ENCODE measurements around the gene ICE1. TPM values are rescaled to one million over a fixed set of nuclear protein-coding genes. Genes with fewer than 3 reads are reported as not detected.
"Not testable (repeated sequence)": the region's sequence is repeated elsewhere in the genome, so short reads cannot be mapped to it uniquely, and the experiment has no call there.

The ICE1 gene
- total and polyA plus RNA-seq, 9 of the 15 experiments (the other 6 are each of a cell fraction or from before 2014, with no cell fraction given) = 4.9 to 47.4 (median 28.2) TPM

GRCh38 chr5:5390121-5390869 is 32.2 kb upstream of the ICE1 start:
- ATAC-seq = peak; percentile 83
- intact Hi-C loops (cut with micrococcal nuclease); H3K9me3 ChIP-seq (replicated peaks; ENCODE audit: control insufficient read depth, insufficient read depth, low read depth, low read length); POLR2A ChIA-PET; H3K9me1 ChIP-seq (ENCODE audit: control insufficient read depth, insufficient read depth, low read length); in situ Hi-C loops (cut with MboI); H3K27ac ChIP-seq (ENCODE audit: extremely low read depth, low read depth, low read length); H3K4me1 ChIP-seq (replicated peaks in 1 of 2; ENCODE audit: control insufficient read depth in 2 of 2, insufficient read depth in 2 of 2, low read length in 2 of 2); BruUV-seq (replicated peaks); H4K20me1 ChIP-seq (replicated peaks; ENCODE audit: control insufficient read depth, insufficient read depth, low read length); H3K4me2 ChIP-seq (ENCODE audit: insufficient read depth, low read length); H3K9ac ChIP-seq (ENCODE audit: insufficient read depth in 1 of 2, low read depth in 2 of 2, low read length in 2 of 2); H3K79me2 ChIP-seq (ENCODE audit: control insufficient read depth, insufficient read depth, low read length); FAIRE-seq; CTCF ChIA-PET (ENCODE audit: low intra/inter-chr PET ratio); H2AFZ ChIP-seq (ENCODE audit: low read depth, low read length); H3K4me3 ChIP-seq; H3K36me3 ChIP-seq (ENCODE audit: control insufficient read depth, insufficient read depth, low read length): not testable (repeated sequence)
- H3K27me3 ChIP-seq (ENCODE audit: control insufficient read depth in 2 of 2, insufficient read depth in 2 of 2, low read length in 2 of 2) = peaks cover 3 to 11% of the 10 kb centered on the region in 2 experiments; a peak in 3 of 5 replicates
- 2% methylated on average over 11 of the region's 12 CpGs for WGBS (ENCODE audit: insufficient coverage, low coverage, missing lambda C conversion rate)
- DNase-seq (ENCODE audit: extremely low read depth in 1 of 4, low spot score in 3 of 4) = peak in 2 of 4 experiments; percentile 19 to 26
- TF ChIP-seq, protein P1, sequence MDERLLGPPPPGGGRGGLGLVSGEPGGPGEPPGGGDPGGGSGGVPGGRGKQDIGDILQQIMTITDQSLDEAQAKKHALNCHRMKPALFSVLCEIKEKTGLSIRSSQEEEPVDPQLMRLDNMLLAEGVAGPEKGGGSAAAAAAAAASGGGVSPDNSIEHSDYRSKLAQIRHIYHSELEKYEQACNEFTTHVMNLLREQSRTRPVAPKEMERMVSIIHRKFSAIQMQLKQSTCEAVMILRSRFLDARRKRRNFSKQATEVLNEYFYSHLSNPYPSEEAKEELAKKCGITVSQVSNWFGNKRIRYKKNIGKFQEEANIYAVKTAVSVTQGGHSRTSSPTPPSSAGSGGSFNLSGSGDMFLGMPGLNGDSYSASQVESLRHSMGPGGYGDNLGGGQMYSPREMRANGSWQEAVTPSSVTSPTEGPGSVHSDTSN (CRISPR knock-in tag; IDR thresholded peaks at IDR 0.05; ENCODE audit: low read depth) = peak; percentile 70
- TF ChIP-seq, protein P1 (tag; conservative IDR thresholded peaks at IDR 0.05; ENCODE audit: low read depth) = peak; percentile 86
- TF ChIP-seq BHLHE40 (IDR thresholded peaks at IDR 0.05; ENCODE audit: low read length) (peak; percentile 47), CEBPB (tag; IDR thresholded peaks at IDR 0.05) (peak; percentile 75), RFX1 (IDR thresholded peaks at IDR 0.05) (peak; percentile 50), FOXJ2 (tag; IDR thresholded peaks at IDR 0.05) (peak; percentile 95), PKNOX1 (IDR thresholded peaks at IDR 0.05) (peak; percentile 95)

GRCh38 chr5:5392504-5392903 is 30.0 kb upstream of the ICE1 start:
- CTCF ChIA-PET (ENCODE audit: low intra/inter-chr PET ratio); H3K9me3 ChIP-seq (replicated peaks; ENCODE audit: control insufficient read depth, insufficient read depth, low read depth, low read length); H3K9me1 ChIP-seq (ENCODE audit: control insufficient read depth, insufficient read depth, low read length); H3K4me2 ChIP-seq (ENCODE audit: insufficient read depth, low read length); H3K9ac ChIP-seq (ENCODE audit: insufficient read depth in 1 of 2, low read depth in 2 of 2, low read length in 2 of 2); H3K27ac ChIP-seq (ENCODE audit: extremely low read depth, low read depth, low read length); BruUV-seq (replicated peaks); intact Hi-C loops (cut with micrococcal nuclease); H3K36me3 ChIP-seq (ENCODE audit: control insufficient read depth, insufficient read depth, low read length); H3K27me3 ChIP-seq (ENCODE audit: control insufficient read depth in 2 of 2, insufficient read depth in 2 of 2, low read length in 2 of 2); in situ Hi-C loops (cut with MboI); H3K79me2 ChIP-seq (ENCODE audit: control insufficient read depth, insufficient read depth, low read length); H2AFZ ChIP-seq (ENCODE audit: low read depth, low read length); FAIRE-seq; DNase-seq (ENCODE audit: extremely low read depth in 1 of 4, low spot score in 3 of 4); H3K4me1 ChIP-seq (replicated peaks in 1 of 2; ENCODE audit: control insufficient read depth in 2 of 2, insufficient read depth in 2 of 2, low read length in 2 of 2); H3K4me3 ChIP-seq; H4K20me1 ChIP-seq (replicated peaks; ENCODE audit: control insufficient read depth, insufficient read depth, low read length); ATAC-seq: not testable (repeated sequence)
- 0% methylated on average over 2 of the region's 2 CpGs for WGBS (ENCODE audit: insufficient coverage, low coverage, missing lambda C conversion rate)
- POLR2A ChIA-PET = interaction anchor here (0.7 kb wide), 1 partner anchor 860 kb away, joined by 3 read pairs; no protein-coding TSS in a partner anchor

Data from K562 (cell line).